HG02588 (cell line): ENCODE data around the gene ADAMTSL3.

Experiments
- ATAC-seq: cut with Tn5 transposase; IDR thresholded peaks from one replicate; pipeline ENCODE4 v1.9.1; 2021; ENCODE audit warnings: mild to moderate bottlenecking, moderate library complexity; ENCODE audit not compliant: unreplicated experiment

Gene ADAMTSL3, protein sequence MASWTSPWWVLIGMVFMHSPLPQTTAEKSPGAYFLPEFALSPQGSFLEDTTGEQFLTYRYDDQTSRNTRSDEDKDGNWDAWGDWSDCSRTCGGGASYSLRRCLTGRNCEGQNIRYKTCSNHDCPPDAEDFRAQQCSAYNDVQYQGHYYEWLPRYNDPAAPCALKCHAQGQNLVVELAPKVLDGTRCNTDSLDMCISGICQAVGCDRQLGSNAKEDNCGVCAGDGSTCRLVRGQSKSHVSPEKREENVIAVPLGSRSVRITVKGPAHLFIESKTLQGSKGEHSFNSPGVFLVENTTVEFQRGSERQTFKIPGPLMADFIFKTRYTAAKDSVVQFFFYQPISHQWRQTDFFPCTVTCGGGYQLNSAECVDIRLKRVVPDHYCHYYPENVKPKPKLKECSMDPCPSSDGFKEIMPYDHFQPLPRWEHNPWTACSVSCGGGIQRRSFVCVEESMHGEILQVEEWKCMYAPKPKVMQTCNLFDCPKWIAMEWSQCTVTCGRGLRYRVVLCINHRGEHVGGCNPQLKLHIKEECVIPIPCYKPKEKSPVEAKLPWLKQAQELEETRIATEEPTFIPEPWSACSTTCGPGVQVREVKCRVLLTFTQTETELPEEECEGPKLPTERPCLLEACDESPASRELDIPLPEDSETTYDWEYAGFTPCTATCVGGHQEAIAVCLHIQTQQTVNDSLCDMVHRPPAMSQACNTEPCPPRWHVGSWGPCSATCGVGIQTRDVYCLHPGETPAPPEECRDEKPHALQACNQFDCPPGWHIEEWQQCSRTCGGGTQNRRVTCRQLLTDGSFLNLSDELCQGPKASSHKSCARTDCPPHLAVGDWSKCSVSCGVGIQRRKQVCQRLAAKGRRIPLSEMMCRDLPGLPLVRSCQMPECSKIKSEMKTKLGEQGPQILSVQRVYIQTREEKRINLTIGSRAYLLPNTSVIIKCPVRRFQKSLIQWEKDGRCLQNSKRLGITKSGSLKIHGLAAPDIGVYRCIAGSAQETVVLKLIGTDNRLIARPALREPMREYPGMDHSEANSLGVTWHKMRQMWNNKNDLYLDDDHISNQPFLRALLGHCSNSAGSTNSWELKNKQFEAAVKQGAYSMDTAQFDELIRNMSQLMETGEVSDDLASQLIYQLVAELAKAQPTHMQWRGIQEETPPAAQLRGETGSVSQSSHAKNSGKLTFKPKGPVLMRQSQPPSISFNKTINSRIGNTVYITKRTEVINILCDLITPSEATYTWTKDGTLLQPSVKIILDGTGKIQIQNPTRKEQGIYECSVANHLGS (N-terminal part only)

DNA sequence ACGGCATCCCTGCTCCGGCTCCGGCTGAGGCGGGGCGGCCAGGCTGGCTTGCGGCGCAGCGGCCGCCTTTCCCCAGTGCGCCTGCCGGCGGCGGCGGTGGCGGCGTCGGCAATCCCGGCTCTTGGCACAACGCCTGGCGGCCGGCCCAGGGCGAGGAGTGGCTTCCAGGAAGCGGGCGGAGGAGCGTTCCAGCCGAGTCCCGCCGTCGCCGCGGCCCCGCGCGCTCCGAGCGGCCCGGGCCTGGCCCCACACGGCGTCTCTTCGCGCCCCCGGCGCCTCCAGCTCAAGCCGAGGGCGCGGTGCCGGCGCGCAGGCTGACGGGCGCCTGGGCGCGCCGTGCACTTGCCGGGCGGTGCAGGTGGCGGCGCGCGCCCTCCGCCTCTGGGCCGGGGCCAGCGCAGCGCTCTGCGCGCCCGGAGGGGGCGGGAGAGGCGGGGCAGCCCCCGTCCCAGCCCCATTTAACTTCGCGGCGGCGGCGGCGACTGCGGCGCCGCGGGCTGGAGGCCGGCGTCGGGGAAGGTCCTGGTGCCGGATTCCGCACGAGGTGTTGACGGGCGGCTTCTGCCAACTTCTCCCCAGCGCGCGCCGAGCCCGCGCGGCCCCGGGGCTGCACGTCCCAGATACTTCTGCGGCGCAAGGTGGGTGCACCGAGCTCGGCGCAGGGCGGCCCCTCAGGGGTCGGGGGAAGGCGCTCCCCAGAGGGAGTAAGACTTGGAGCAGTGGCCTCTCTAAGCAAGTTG lies at the start of gene ADAMTSL3:
Gene ADAMTSL3 (plus strand): TSS at position 485 of the 740 bp plus-strand sequence. CDS start 1,639 bp downstream, outside the sequence.
- ATAC-seq, result no peak

DNA sequence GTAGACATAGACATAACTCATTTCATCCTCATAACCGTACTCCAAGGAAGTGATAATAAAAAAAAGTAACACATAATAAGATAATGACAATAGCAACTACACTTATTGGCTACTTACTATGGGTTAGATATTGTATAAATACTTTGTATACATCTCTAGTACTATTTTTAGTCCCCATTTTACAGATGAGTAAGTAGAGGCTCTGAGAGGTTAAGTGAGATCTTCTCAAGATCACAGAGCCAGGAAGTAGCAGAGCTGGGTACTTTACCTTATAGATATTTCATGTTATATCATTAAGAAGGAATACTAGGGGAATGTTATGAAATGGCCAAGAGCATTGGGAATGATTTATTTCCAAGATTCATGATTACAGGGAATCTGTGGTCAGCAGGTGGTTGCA lies 49.4 kb upstream of the ADAMTSL3 start:
- no peak for ATAC-seq

DNA sequence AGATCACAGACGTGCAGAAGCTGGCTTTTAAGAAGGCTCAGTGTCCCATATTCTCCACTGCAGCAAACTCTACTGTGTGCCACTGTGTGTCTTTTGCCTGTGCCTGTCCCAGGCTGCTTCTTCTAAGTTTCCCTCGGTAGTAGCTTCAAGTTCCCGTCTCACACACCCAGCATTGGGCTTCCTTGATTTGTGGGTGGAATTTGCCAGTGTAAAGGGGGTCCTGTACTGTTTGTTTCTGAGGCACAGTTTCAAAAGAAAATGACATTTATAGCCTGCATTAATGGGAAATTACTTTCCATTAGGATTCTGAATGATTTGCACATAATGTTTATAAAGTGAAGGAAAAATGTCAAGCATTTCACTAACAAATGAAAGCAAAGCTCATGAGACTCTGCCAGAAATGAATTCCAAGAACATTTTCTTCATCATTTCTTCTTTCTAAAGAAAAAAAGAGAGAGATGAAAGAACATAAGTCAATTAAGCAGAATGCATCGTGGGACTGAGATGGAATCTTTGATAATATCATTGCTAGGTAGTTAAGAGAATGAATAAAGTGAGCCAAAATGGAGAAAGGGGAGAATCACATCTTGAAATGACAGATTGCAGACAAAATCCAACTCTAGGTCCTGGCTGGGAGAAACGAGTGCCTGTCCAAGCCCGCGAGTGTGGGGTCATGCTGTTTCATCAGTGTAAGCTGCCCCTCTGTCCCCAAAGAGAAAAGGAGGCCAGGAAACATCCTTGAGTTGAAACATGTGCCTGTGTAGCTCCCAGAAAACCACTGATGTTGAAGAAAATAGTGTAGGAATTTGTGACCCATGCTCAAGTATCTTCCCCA lies 48.6 kb upstream of the ADAMTSL3 start:
- ATAC-seq, result no peak

DNA sequence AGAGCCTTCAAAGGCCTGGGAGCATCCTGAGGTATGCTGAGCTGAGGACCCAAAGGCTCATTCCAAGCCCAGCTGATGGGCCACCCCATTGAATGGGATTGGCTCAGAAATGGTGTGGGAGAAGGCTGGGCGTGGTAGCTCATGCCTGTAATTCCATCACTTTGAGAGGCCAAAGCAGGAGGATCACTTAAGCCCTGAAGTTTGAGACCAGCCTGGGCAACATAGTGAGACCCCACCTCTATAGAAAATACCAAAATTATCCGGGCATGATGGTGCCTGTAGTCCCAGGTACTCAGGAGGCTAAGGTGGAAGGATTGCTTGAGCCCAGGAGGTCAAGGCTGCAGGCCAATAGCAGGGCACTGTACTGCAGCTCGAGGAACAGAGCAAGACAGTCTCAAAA lies 43.8 kb upstream of the ADAMTSL3 start:
- no peak for ATAC-seq

DNA sequence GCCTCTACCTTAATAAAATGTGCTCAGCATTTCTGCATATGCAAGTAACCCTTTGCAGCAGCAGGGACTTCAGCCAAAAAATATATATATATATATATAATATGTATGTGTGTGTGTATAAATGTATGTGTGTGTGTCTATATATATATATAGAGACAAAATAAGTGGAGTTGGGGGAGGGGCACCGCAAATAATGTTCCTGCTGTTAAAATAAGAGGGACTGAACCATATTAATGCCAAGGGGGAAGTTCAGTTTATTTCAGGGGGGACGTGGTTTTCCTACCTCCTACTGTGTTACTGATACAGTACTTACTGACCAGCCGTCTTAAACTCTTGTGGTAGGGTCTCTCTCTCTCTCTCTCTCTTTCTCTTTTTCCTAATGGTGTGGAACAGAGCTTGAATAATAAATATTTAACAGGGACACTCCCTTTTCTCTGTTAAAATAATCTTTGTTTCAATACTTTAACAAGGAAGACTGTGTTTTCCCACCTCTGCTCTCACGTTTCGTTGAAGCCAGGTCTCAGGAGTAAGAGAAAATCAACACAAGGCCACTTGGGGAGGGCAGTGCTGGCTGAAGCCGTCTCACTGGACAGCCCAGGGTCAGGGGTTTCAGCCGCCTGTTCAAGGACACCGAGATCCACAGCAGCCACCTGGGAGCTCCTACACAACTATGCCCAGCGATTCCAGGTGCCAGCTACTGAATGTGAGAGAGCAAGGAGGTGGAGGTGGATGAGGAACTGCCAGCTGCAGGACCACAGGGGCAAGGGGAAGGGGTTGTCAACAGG lies 42.8 kb upstream of the ADAMTSL3 start:
- ATAC-seq, result no peak

DNA sequence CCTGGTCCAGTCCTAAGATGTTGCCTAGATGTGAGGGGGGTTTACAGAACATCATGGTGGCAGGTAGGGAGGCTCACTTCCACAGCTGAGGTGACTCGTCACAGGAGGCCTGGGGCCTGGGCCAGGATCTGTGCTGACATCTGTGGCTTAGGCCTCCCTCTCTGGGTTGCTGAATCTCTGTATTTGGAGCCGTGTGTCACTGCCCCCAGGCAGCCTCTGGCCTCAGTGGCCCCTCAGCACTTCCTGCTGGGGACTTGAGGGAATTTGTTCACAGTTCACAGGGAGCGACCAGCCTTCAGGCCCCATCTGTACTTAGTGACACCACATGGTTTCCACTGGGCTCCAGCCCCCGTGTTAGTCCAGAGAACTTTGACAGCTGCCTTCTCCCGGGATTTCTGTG lies 41.7 kb upstream of the ADAMTSL3 start:
- ATAC-seq, result no peak

DNA sequence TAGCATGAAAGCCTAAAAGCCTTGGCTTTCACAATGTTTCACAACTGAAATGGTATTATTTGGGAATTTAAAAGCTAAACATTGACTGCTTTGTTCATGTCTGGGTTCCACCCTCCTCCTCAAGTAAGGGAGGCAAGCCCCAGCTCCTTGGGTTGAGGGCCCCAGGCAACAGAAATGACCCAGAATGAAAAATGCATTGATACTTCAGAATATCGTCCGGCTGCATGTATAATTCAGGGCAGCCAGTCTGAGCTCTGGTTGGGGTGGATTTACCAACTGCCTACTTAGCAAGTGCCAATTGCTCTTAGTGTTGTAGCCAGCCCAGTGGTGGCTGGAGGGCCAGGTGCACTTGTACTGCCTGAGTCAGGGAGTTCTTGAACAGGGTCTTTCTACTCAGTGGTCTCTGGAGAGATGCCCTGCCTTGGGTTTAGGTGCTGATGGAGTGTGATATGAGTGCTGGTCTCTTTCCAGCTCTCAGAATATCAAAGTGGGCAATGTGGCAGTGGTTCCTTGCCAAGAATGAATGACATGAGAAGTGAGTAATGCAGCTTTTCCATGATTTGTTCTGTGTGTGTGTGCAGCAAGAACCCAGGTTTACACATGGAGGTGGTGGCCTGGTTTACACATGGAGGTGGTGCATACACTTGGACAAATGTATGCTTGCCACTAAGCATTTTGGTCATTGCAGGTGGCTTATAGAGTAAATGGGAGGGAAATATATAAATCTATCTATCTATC lies 40.9 kb upstream of the ADAMTSL3 start:
- no peak for ATAC-seq

DNA sequence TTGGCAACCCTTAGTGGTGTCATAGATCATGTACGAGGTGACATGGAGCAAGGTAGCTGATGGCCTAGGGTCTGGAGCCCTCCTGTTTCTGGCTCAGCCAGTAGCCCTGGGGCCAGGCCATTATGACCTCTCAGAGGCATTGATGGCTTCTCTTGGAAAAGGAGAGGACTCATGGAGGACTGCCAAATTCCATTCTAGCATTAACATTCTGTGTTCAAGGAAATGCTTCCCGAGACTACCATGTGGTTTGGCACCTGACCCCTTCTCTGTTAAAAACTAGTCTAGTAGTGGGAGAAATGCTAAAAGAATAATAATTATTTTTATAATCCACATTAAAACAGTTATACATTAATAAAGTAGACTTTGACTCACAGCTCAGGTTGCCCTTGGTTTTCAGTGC lies 40.2 kb upstream of the ADAMTSL3 start:
- ATAC-seq, result no peak

DNA sequence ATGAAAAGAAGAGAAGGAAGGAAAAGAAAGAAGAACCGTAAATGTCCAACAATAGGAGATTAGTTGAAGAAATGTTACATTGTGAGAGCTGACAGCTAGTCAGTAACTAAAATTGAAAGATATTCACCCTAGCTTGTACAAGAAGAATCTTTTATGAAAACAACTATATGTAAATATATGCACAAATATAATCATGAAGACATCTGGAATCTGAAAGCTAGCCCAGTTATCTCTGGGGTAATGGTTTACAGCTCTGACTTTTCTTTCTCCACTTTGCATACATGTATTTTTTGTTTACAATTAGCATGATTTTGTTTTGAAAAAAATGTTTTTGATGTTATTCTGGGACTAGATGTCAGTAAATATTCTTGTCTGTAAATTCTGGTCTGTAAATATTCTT lies 37.1 kb upstream of the ADAMTSL3 start:
- no peak for ATAC-seq

DNA sequence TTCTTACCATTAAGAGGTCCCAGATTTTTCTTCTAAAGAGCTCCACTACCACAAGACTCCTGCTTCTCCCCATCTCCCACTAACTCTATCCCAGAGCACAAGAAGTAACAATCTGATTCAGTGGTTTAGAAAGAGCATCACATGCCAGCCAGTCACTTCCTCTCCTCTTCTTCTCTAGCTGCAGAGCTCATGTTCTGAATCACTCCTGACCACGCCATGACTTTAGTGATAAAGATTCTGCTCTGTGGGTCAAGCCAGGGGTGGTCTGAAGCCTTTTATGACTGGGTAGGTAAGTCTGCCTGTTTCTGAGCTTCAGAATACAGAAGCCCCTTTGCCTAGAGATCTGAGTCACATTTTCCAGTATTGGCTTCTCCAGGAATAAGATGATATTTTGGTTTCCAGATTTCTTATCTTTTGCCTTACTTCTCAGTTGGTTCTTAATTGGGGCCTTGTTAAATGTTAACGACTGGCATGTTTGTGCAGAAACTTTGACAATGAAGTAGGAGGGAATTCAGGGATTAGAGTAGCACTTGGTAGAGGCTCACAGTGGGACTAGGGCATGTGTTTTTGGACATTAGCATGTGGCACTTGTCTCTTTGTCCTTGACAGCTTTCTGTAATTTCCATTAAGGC lies 27.6 kb upstream of the ADAMTSL3 start:
- no peak for ATAC-seq

DNA sequence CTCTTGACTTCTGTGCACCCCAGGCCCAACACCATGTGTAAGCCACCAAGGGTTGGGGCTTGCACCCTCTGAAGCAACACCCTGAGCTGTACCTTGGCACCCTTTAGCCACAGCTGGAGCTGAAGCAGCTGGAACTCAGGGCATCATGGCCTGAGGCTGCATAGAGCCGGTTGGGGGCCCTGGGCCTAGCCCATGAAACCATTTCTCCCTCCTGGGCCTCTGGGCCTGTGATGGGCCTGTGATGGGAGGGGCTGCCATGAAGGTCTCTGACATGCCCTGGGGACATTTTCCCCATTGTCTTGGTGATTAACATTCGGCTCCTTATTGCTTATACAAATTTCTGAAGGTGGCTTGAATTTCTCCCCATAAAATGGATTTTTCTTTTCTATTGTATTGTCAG lies 22.4 kb upstream of the ADAMTSL3 start:
- ATAC-seq, result no peak

DNA sequence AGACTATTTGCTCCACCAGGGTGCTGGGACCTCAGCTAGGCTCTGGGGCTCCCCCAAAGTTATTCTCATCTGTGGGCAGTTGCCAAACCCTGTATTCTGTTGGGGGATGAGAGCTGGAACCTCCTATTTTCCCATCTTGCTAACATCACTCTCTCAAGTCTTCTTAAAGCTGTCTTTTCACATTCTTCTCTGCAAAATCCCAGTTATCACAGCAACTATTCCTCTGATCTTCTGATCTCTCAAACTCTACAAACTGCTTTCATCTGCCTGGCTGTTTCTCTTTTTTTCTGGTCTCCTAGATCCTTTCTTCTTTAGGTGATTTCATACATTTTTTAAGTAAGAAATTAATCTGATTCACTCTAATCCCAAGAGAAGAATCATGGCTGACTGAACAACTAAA lies 10.7 kb upstream of the ADAMTSL3 start:
- no peak for ATAC-seq

DNA sequence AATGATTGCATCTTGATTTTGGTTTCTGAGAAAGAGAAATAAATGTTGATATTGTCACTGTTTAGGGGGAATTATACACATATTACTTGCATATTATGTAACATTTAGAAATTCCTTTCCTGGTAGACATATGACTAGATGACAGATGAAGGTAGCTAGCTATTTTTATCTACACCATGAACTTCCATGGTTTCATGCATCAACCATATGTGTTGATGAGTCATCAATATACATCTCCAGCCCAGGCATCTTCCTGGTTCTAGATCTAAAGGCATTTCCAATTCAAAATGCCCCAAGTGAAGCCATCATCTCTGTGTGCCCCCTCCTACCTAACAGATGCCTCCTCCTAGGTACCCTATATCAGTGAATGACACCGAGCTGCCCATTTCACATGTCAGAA lies 9.5 kb upstream of the ADAMTSL3 start:
- ATAC-seq, result no peak

DNA sequence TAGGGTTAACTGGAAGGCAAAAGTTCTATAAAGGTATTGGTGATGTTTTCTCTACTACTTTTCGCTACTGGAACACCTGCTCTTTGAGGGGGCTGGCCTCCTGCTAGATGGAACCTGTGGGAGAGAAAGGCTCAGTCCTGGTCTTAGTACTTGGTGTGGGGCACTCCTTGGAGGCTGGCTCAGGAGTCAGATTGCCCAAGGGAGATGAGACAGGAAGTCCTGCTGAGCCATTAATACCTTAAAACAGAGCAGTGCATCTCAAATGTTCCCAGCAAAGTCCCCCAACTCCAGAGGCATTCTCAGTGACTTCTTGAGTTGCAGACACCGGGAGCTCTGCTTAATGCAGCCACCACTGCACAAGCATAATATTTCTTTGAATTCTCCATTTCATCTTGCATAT lies 3.1 kb upstream of the ADAMTSL3 start:
- ATAC-seq, result no peak

DNA sequence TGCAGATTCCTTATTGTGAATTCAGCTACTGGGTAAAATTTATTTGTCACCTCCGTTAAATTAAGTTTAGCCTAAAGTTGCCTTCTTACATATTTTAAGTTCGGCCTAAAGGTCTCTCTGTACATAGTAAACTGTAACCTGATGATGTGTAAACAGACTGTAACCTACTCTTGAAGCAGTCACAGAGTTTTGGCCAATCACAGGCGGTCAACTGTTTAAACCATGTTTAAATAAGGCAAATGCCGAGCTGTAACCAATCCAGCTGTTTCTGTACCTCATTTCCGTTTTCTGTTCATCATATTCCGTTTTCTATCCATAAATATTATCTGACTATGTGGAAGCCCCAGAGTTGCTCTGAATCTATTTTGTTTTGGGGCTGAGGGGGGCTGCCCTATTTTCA lies 2.4 kb upstream of the ADAMTSL3 start:
- ATAC-seq, result no peak

DNA sequence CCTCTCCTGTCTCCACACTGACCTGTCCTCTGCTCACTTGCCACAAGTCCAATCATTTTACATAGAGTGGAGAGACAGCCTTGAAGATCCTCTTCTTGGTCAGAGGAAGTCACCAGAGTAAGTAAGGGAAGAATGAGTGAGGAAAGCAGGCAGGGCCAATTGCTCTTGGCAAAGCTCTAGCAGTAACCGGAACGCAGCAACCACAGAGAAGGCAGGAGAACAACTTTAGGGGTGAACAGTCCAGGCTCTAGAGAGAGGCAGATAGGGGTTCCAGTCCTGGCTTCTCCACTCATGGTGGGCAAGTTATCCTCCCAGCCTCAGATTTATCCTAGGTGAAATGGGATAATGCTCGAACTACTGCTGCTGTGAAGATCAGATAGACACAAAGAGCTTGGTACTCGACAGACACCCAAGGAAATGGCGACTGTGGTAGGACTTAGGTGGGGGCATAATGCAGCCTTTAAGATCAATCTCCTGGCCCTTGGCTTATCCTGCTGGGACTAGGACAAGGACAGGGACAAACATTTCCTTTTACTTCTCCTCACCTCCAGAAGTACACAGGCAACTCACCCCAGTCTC lies 1.2 kb upstream of the ADAMTSL3 start:
- no peak for ATAC-seq

DNA sequence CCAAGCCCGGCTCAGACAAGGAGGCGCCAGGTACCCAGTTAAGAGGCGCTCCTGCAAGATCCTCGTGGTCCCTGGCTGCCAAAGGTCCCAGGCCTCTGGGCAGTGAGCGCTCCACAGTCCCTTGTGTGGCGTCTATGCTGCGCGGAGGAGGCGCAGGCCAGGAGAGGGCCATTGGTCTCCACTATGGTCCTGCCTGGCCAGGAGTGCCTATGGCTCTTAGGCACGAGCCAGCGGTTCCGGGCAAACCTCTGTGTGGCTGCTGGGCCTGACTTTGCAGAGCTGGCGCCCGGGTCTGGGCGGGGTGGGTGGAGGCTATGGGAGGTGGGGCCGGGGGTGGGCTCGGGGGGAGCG lies 660 bp upstream of the ADAMTSL3 start:
- no peak for ATAC-seq
